SK-N-SH treated with all-trans-retinoic acid at 6 μM for 48 hours (cell line): Measurements from ENCODE around the gene STN1.

Source experiments
- CSDC2 ChIP-seq: fragments of 250-450 bp; sonication (Bioruptor Pico); IDR thresholded peaks from 2 replicates; pipeline ENCODE4 v1.5.0; 2020; ENCODE audit warnings: mild to moderate bottlenecking, moderate library complexity
- GLIS3 ChIP-seq: fragments of 250-450 bp; sonication (Bioruptor Pico); IDR thresholded peaks from 2 replicates; pipeline ENCODE4 v1.5.0; 2020; ENCODE audit warnings: mild to moderate bottlenecking, moderate library complexity
- ISL1 ChIP-seq: fragments of 250-450 bp; sonication (Bioruptor Pico); IDR thresholded peaks from 2 replicates; pipeline ENCODE4 v2.1.2; 2022; ENCODE audit warnings: mild to moderate bottlenecking, moderate library complexity
- PPARA ChIP-seq: fragments of 250-450 bp; sonication (Bioruptor Pico); IDR thresholded peaks from 2 replicates; pipeline ENCODE4 v1.5.0; 2020; ENCODE audit warnings: mild to moderate bottlenecking, borderline replicate concordance
- RARB ChIP-seq: fragments of 250-450 bp; sonication (Bioruptor Pico); IDR thresholded peaks from 2 replicates; pipeline ENCODE4 v1.8.0; 2021; ENCODE audit warnings: mild to moderate bottlenecking, moderate library complexity
- TCF4 ChIP-seq: fragments of 250-450 bp; sonication (Bioruptor Pico); IDR thresholded peaks from 2 replicates; pipeline ENCODE4 v1.8.0; 2021; ENCODE audit warnings: mild to moderate bottlenecking, moderate library complexity, borderline replicate concordance
- ZFP3 ChIP-seq: fragments of 250-450 bp; sonication (Bioruptor Pico); IDR thresholded peaks from 2 replicates; pipeline ENCODE4 v1.5.0; 2020; ENCODE audit warnings: mild to moderate bottlenecking, moderate library complexity
- ZFP30 ChIP-seq: fragments of 450-650 bp; formaldehyde crosslinking; IDR thresholded peaks from 2 replicates; pipeline ENCODE4 v1.5.0; 2022; ENCODE audit warnings: mild to moderate bottlenecking, moderate library complexity
- TF ChIP-seq, protein P1 (sequence below): fragments of 250-450 bp; sonication (Bioruptor Pico); IDR thresholded peaks from 2 replicates; pipeline ENCODE4 v1.8.0; 2020; ENCODE audit warnings: mild to moderate bottlenecking, moderate library complexity, borderline replicate concordance

DNA sequence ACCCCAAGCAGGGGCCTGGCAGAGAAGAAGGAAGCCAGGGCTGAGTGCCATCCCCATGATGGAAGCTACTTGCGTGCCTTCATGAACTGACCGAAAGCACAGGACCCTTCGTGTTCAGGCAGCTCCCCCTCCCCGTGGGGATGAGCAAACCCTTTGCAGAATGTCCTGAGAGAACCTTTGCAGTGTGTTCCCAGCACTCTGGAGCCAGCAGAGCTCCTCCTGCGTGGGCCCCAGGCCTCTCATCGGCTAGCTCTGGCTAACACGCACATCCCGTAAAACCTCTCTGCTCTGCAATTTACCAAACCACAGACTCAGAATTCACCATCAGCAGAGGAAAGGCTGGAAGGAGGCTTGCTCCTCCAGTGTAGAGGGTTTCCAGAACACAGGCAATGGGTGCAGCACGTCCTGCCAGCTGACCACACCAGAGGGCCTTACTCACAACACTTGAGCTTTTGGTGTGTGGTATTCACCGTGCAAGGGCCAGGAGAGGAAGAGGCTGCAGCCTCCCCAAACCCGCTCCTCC lies 65.7 kb downstream of the STN1 start:
- TF ChIP-seq ZFP30 (CRISPR knock-in tag) (no peak), CSDC2 (CRISPR knock-in tag) (no peak), TCF4 (CRISPR knock-in tag) (no peak), RARB (CRISPR knock-in tag) (no peak), ZFP3 (CRISPR knock-in tag) (no peak), PPARA (no peak), ISL1 (CRISPR knock-in tag) (no peak), GLIS3 (CRISPR knock-in tag) (no peak)
- TF ChIP-seq, protein P1, sequence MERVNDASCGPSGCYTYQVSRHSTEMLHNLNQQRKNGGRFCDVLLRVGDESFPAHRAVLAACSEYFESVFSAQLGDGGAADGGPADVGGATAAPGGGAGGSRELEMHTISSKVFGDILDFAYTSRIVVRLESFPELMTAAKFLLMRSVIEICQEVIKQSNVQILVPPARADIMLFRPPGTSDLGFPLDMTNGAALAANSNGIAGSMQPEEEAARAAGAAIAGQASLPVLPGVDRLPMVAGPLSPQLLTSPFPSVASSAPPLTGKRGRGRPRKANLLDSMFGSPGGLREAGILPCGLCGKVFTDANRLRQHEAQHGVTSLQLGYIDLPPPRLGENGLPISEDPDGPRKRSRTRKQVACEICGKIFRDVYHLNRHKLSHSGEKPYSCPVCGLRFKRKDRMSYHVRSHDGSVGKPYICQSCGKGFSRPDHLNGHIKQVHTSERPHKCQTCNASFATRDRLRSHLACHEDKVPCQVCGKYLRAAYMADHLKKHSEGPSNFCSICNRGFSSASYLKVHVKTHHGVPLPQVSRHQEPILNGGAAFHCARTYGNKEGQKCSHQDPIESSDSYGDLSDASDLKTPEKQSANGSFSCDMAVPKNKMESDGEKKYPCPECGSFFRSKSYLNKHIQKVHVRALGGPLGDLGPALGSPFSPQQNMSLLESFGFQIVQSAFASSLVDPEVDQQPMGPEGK (CRISPR knock-in tag): no peak
